ENCODE data around the gene CPNE7.

- TF ChIP-seq RERE (CRISPR knock-in tag; IDR thresholded peaks at IDR 0.05; ENCODE audit: borderline replicate concordance): no peak
- TF ChIP-seq ZNF274 (IDR thresholded peaks at IDR 0.05; ENCODE audit: borderline replicate concordance, low read depth, low read length): no peak
- no peak for TF ChIP-seq TAF1 (IDR thresholded peaks at IDR 0.05; ENCODE audit: control insufficient read depth, extremely low read depth, insufficient read depth, low read length, severe bottlenecking)
- no peak for TF ChIP-seq ZZZ3 (IDR thresholded peaks at IDR 0.05)
- no peak for TF ChIP-seq CREB1 (IDR thresholded peaks at IDR 0.05)
- no peak for TF ChIP-seq CREB1 (CRISPR knock-in tag; IDR thresholded peaks at IDR 0.05)
- TF ChIP-seq NFYB (IDR thresholded peaks at IDR 0.05; ENCODE audit: extremely low read depth, insufficient read length): no peak
- TF ChIP-seq SREBF1 (IDR thresholded peaks at IDR 0.05; ENCODE audit: borderline replicate concordance, low read depth, low read length): no peak
- TF ChIP-seq FOXM1 (IDR thresholded peaks at IDR 0.05; ENCODE audit: low read depth): no peak
- TF ChIP-seq FOXM1 (CRISPR knock-in tag; IDR thresholded peaks at IDR 0.05; ENCODE audit: low read depth): no peak
Observed at GRCh38 chr16:89595330-89596060, 19.9 kb downstream of the CPNE7 start.

Measured in K562 (cell line).